ELF-1 (cell line): ENCODE results near the gene PDXDC1.
"Not testable (repeated sequence)": the region's sequence is repeated elsewhere in the genome, so short reads cannot be mapped to it uniquely, and the experiment has no call there.

Experiments used
- DNase-seq: peaks from one replicate; pipeline ENCODE4 v3.0.0-alpha.2; 2016; ENCODE audit warnings: low read depth, low spot score

Gene PDXDC1

GRCh38 chr16:14974656-14975417 lies at the start of gene PDXDC1:
Gene PDXDC1, plus strand, starts transcription at chr16:14975026. Its CDS starts 174 bp downstream, at chr16:14975200.
- DNase-seq, result peak; percentile 96

- peak; percentile 2 for DNase-seq
Measured at GRCh38 chr16:14928064-14928714, 46.6 kb upstream of the PDXDC1 start.

- not testable (repeated sequence) for DNase-seq
Measured at GRCh38 chr16:14929176-14929575, 45.6 kb upstream of the PDXDC1 start.

- not testable (repeated sequence) for DNase-seq
Measured at GRCh38 chr16:14930246-14930645, 44.6 kb upstream of the PDXDC1 start.

GRCh38 chr16:14930971-14931370 lies 43.9 kb upstream of the PDXDC1 start:
- not testable (repeated sequence) for DNase-seq

GRCh38 chr16:14932581-14933375 lies 42.0 kb upstream of the PDXDC1 start:
- DNase-seq, result not testable (repeated sequence)

GRCh38 chr16:14937143-14937542 lies 37.7 kb upstream of the PDXDC1 start, which contains the start of gene NPIPA1:
Gene NPIPA1, plus strand, starts transcription at chr16:14937443. Its CDS starts 0 bp downstream, at chr16:14937443.
- not testable (repeated sequence) for DNase-seq

- DNase-seq, result not testable (repeated sequence)
Measured at GRCh38 chr16:14937994-14938393, 36.8 kb upstream of the PDXDC1 start.

- not testable (repeated sequence) for DNase-seq
Measured at GRCh38 chr16:14942686-14943085, 32.1 kb upstream of the PDXDC1 start.

- no peak for DNase-seq
Measured at GRCh38 chr16:14955546-14956231, 19.1 kb upstream of the PDXDC1 start.

GRCh38 chr16:14957576-14958322 lies 17.1 kb upstream of the PDXDC1 start:
- no peak for DNase-seq

GRCh38 chr16:14958323-14958600 lies 16.6 kb upstream of the PDXDC1 start:
- DNase-seq, result no peak

GRCh38 chr16:14958970-14959369 lies 15.9 kb upstream of the PDXDC1 start:
- peak; percentile 23 for DNase-seq

GRCh38 chr16:14961405-14962186 lies 13.2 kb upstream of the PDXDC1 start:
- DNase-seq, result no peak

GRCh38 chr16:14963281-14964173 lies 11.3 kb upstream of the PDXDC1 start:
- DNase-seq, result no peak

- DNase-seq, result no peak
Measured at GRCh38 chr16:14965328-14965727, 9.5 kb upstream of the PDXDC1 start.

- DNase-seq, result not testable (repeated sequence)
Measured at GRCh38 chr16:14969795-14970194, 5.0 kb upstream of the PDXDC1 start.

- not testable (repeated sequence) for DNase-seq
Measured at GRCh38 chr16:14971621-14972228, 3.1 kb upstream of the PDXDC1 start.
